K562 (cell line): Measurements from ENCODE around the gene RBFOX2.

Experiments
- KLF10 ChIP-seq: fragments of 250-450 bp; sonication (Bioruptor Pico); IDR thresholded peaks from 2 replicates; pipeline ENCODE4 v1.6.1; 2021; ENCODE audit warnings: matching md5 sums
- PREB ChIP-seq: sonication (generic); formaldehyde crosslinking; IDR thresholded peaks from 2 replicates; pipeline ENCODE4 v1.8.1; 2023; ENCODE audit warnings: mild to moderate bottlenecking, missing genetic modification reagents
- TCF7 ChIP-seq: sonication (generic); IDR thresholded peaks from 2 replicates; pipeline ENCODE4 v1.6.1; 2016; ENCODE audit warnings: antibody characterized with exemption, borderline replicate concordance

- no peak for TF ChIP-seq TCF7
- TF ChIP-seq KLF10 (CRISPR knock-in tag): no peak
- TF ChIP-seq PREB (CRISPR knock-in tag): no peak
These were observed 193.2 kb downstream of the RBFOX2 start for GRCh38 chr22:35835267-35835997.
